Naive thymus-derived CD4-positive, alpha-beta T cell (primary cell): ENCODE results near the gene SPP1. TPM values are rescaled to one million over a fixed set of nuclear protein-coding genes. Genes with fewer than 3 reads are reported as not detected.

Experiments used
- ATAC-seq: fragments of 150-1000 bp; cut with Tn5 transposase; 2 replicates; pipeline ENCODE4 v1.10.0; 2021; ENCODE audit warnings: mild to moderate bottlenecking, moderate library complexity
- CTCF ChIA-PET: fragments of 350-600 bp; sonication (Branson Sonifier 250); formaldehyde crosslinking; loops from one replicate; lab custom pipeline; 2021; ENCODE audit warnings: antibody characterized with exemption; lab: Charles Lee
- POLR2A ChIA-PET: fragments of 350-600 bp; sonication (Branson Sonifier 250); formaldehyde crosslinking; loops from one replicate; lab custom pipeline; 2021; ENCODE audit warnings: antibody characterized with exemption, inconsistent platforms; lab: Charles Lee
- DNase-seq, 9 donors: peaks; one replicate each; pipeline versions ENCODE4 v3.0.0 to v3.0.0-alpha.2; 2020 to 2022; ENCODE audit warnings: mixed read lengths in 1 of 9
- H3K27ac ChIP-seq: one replicate; pipeline ENCODE4 v1.7.0; 2013; ENCODE audit warnings: mild to moderate bottlenecking, low read depth, low read length, moderate library complexity
- H3K27me3 ChIP-seq, 2 donors: one replicate each; pipeline ENCODE4 v1.7.0; 2013; ENCODE audit warnings: low read length in 2 of 2, mild to moderate bottlenecking in 2 of 2, moderate library complexity in 2 of 2; ENCODE audit not compliant: control insufficient read depth in 2 of 2, insufficient read depth in 2 of 2
- H3K36me3 ChIP-seq, 3 experiments: 1 replicate in 2 of 3; 2 replicates in 1 of 3; pipeline ENCODE4 v1.7.0; 2013; ENCODE audit warnings: low read length in 3 of 3, mild to moderate bottlenecking in 3 of 3, moderate library complexity in 1 of 3; ENCODE audit not compliant: insufficient read depth in 3 of 3, control insufficient read depth in 2 of 3
- H3K4me1 ChIP-seq, 2 donors: one replicate each; pipeline ENCODE4 v1.7.0; 2013; ENCODE audit warnings: low read length in 2 of 2, mild to moderate bottlenecking in 2 of 2, moderate library complexity in 1 of 2; ENCODE audit not compliant: control insufficient read depth in 2 of 2, insufficient read depth in 2 of 2
- H3K4me3 ChIP-seq: 2 replicates; pipeline ENCODE4 v1.7.0; 2013; ENCODE audit warnings: mild to moderate bottlenecking, low read length
- H3K9me3 ChIP-seq, 3 experiments: 1 replicate in 2 of 3; 2 replicates in 1 of 3; pipeline ENCODE4 v1.7.0; 2013; ENCODE audit warnings: low read length in 3 of 3; ENCODE audit not compliant: control insufficient read depth in 2 of 3
- H3K27ac Mint-ChIP-seq, 9 donors: one replicate each; pipeline ENCODE4 v1.8.0; 2020 to 2022; ENCODE audit warnings: mixed read lengths in 9 of 9, mild to moderate bottlenecking in 8 of 9, moderate library complexity in 5 of 9, inconsistent platforms in 2 of 9
- H3K27me3 Mint-ChIP-seq, 5 donors: one replicate each; pipeline ENCODE4 v1.8.0; 2021 to 2022; ENCODE audit warnings: mixed read lengths in 5 of 5, mild to moderate bottlenecking in 1 of 5
- H3K36me3 Mint-ChIP-seq, 5 donors: one replicate each; pipeline ENCODE4 v1.8.0; 2020 to 2022; ENCODE audit warnings: mixed read lengths in 5 of 5, mild to moderate bottlenecking in 3 of 5, inconsistent platforms in 1 of 5
- H3K4me1 Mint-ChIP-seq, 7 donors: one replicate each; pipeline ENCODE4 v1.8.0; 2020 to 2022; ENCODE audit warnings: mixed read lengths in 7 of 7, mild to moderate bottlenecking in 3 of 7, inconsistent platforms in 1 of 7
- H3K4me3 Mint-ChIP-seq, 10 donors: one replicate each; pipeline ENCODE4 v1.8.0; 2020 to 2022; ENCODE audit warnings: mild to moderate bottlenecking in 10 of 10, mixed read lengths in 10 of 10, moderate library complexity in 6 of 10, inconsistent platforms in 2 of 10
- H3K9me3 Mint-ChIP-seq, 11 donors: one replicate each; pipeline ENCODE4 v1.8.0; 2020 to 2022; ENCODE audit warnings: mixed read lengths in 11 of 11, mild to moderate bottlenecking in 4 of 11, inconsistent platforms in 1 of 11, moderate library complexity in 1 of 11
- intact Hi-C, 2 donors: fragments of 100-400 bp; cut with micrococcal nuclease; formaldehyde crosslinking; loops; one replicate each; pipeline ENCODE4 v1.15.1; 2023
- polyA plus RNA-seq, 2 donors: library from polyadenylated mRNA; unstranded; fragments of 300-500 nt; fragmentation: Illumina TruSeq; gene quantifications; one replicate each; pipeline ENCODE4 v1.2.3, GENCODE V29; 2021
- total RNA-seq, 6 experiments: library from RNA in 5 of 6; stranded (reverse) in 5 of 6; gene quantifications; 1 replicate in 5 of 6; 2 replicates in 1 of 6; pipeline ENCODE4 v1.2.3 and lab custom pipeline; 2021 to 2026

SPP1 gene
- total and polyA plus RNA-seq, 7 experiments from 2014 or later, result 1.6 to 28.5 (median 21.6) TPM; not detected in 4

- DNase-seq (no peak), ATAC-seq (no peak)
- no peak overlapping the region for H3K4me3 Mint-ChIP-seq
- H3K27ac Mint-ChIP-seq, result no peak overlapping the region
- H3K27ac ChIP-seq, result no peak overlapping the region
- no peaks in the 10 kb centered on the region for H3K27me3 ChIP-seq
- H3K9me3 Mint-ChIP-seq, result peaks cover 0 to 3% (median 0%) of the 10 kb centered on the region in 11 donors
- peaks cover 0 to 19% (median 3%) of the 10 kb centered on the region in 5 donors for H3K27me3 Mint-ChIP-seq
- H3K4me3 ChIP-seq, result no peak overlapping the region
- POLR2A ChIA-PET, result no interaction called here
- no peaks in the 10 kb centered on the region for H3K36me3 ChIP-seq
- H3K36me3 Mint-ChIP-seq, result no peaks in the 10 kb centered on the region
- no peaks in the 10 kb centered on the region for H3K4me1 ChIP-seq
- CTCF ChIA-PET, result no interaction called here
- H3K9me3 ChIP-seq, result no peaks in the 10 kb centered on the region
- H3K4me1 Mint-ChIP-seq, result no peaks in the 10 kb centered on the region
- intact Hi-C loops, result no loop called here
Measured at GRCh38 chr4:87962398-87963146, 12.9 kb upstream of the SPP1 start.

GRCh38 chr4:87965501-87965975 is 10.0 kb upstream of the SPP1 start:
- H3K9me3 Mint-ChIP-seq, result no peaks in the 10 kb centered on the region
- Histone ChIP-seq H3K9me3 (no peaks in the 10 kb centered on the region), H3K27ac (no peak overlapping the region), H3K4me1 (no peaks in the 10 kb centered on the region), H3K4me3 (no peak overlapping the region), H3K27me3 (no peaks in the 10 kb centered on the region), H3K36me3 (no peaks in the 10 kb centered on the region)
- H3K4me3 Mint-ChIP-seq, result no peak overlapping the region
- intact Hi-C loops, result no loop called here
- no peaks in the 10 kb centered on the region for H3K36me3 Mint-ChIP-seq
- CTCF ChIA-PET, result no interaction called here
- POLR2A ChIA-PET, result no interaction called here
- H3K27ac Mint-ChIP-seq, result no peak overlapping the region
- ATAC-seq (no peak), DNase-seq (no peak)
- no peaks in the 10 kb centered on the region for H3K4me1 Mint-ChIP-seq
- H3K27me3 Mint-ChIP-seq, result peaks cover 15 to 34% (median 23%) of the 10 kb centered on the region in 5 donors

GRCh38 chr4:87966095-87966496 is 9.4 kb upstream of the SPP1 start:
- Histone ChIP-seq H3K9me3 (no peaks in the 10 kb centered on the region), H3K27ac (no peak overlapping the region), H3K4me3 (no peak overlapping the region), H3K36me3 (no peaks in the 10 kb centered on the region), H3K27me3 (no peaks in the 10 kb centered on the region), H3K4me1 (no peaks in the 10 kb centered on the region)
- intact Hi-C loops, result no loop called here
- H3K27me3 Mint-ChIP-seq, result peaks cover 17 to 36% (median 24%) of the 10 kb centered on the region in 5 donors
- no peaks in the 10 kb centered on the region for H3K36me3 Mint-ChIP-seq
- no peak for ATAC-seq
- no peak for DNase-seq
- no peaks in the 10 kb centered on the region for H3K4me1 Mint-ChIP-seq
- H3K9me3 Mint-ChIP-seq, result no peaks in the 10 kb centered on the region
- ChIA-PET POLR2A (no interaction called here), CTCF (no interaction called here)
- H3K4me3 Mint-ChIP-seq, result no peak overlapping the region
- H3K27ac Mint-ChIP-seq, result no peak overlapping the region

GRCh38 chr4:87967193-87967592 is 8.3 kb upstream of the SPP1 start:
- H3K27me3 ChIP-seq, result no peaks in the 10 kb centered on the region
- Mint-ChIP-seq H3K36me3 (no peaks in the 10 kb centered on the region), H3K27me3 (peaks cover 25 to 44% (median 33%) of the 10 kb centered on the region in 5 donors), H3K4me3 (no peak overlapping the region), H3K4me1 (no peaks in the 10 kb centered on the region), H3K27ac (no peak overlapping the region), H3K9me3 (no peaks in the 10 kb centered on the region)
- no peak overlapping the region for H3K27ac ChIP-seq
- H3K9me3 ChIP-seq, result no peaks in the 10 kb centered on the region
- ChIA-PET CTCF (no interaction called here), POLR2A (no interaction called here)
- DNase-seq (no peak), ATAC-seq (no peak)
- H3K4me1 ChIP-seq, result no peaks in the 10 kb centered on the region
- H3K4me3 ChIP-seq, result no peak overlapping the region
- H3K36me3 ChIP-seq, result no peaks in the 10 kb centered on the region
- intact Hi-C loops, result no loop called here

GRCh38 chr4:87970121-87970520 is 5.4 kb upstream of the SPP1 start:
- intact Hi-C loops, result loop anchor here in 1 of 2 donors (5.0 kb wide), 1 partner anchor 242 kb away; no protein-coding TSS in a partner anchor
- Mint-ChIP-seq H3K36me3 (no peaks in the 10 kb centered on the region), H3K4me3 (no peak overlapping the region), H3K27ac (no peak overlapping the region), H3K27me3 (peaks cover 47 to 56% (median 52%) of the 10 kb centered on the region in 5 donors), H3K9me3 (no peaks in the 10 kb centered on the region), H3K4me1 (peaks cover 0 to 7% (median under 1%) of the 10 kb centered on the region in 7 donors)
- peaks cover 0 to 2% of the 10 kb centered on the region in 2 donors for H3K27me3 ChIP-seq
- no peaks in the 10 kb centered on the region for H3K4me1 ChIP-seq
- ATAC-seq (no peak), DNase-seq (no peak)
- ChIA-PET CTCF (no interaction called here), POLR2A (no interaction called here)
- no peaks in the 10 kb centered on the region for H3K36me3 ChIP-seq
- no peaks in the 10 kb centered on the region for H3K9me3 ChIP-seq
- H3K4me3 ChIP-seq, result no peak overlapping the region
- H3K27ac ChIP-seq, result no peak overlapping the region

GRCh38 chr4:87971866-87972265 is 3.6 kb upstream of the SPP1 start:
- ATAC-seq, result no peak
- intact Hi-C loops, result loop anchor here (2.0 to 5.0 kb wide), 3 partner anchors 240 to 293 kb away; no protein-coding TSS in a partner anchor
- Mint-ChIP-seq H3K4me1 (peaks cover 0 to 14% (median 6%) of the 10 kb centered on the region in 7 donors), H3K36me3 (no peaks in the 10 kb centered on the region), H3K9me3 (no peaks in the 10 kb centered on the region), H3K27ac (no peak overlapping the region), H3K27me3 (peaks cover 51 to 65% (median 55%) of the 10 kb centered on the region in 5 donors), H3K4me3 (no peak overlapping the region)
- H3K27ac ChIP-seq, result no peak overlapping the region
- no peaks in the 10 kb centered on the region for H3K9me3 ChIP-seq
- H3K36me3 ChIP-seq, result no peaks in the 10 kb centered on the region
- H3K27me3 ChIP-seq, result peaks cover 0 to 2% of the 10 kb centered on the region in 2 donors
- DNase-seq, result no peak
- POLR2A ChIA-PET, result no interaction called here
- CTCF ChIA-PET, result no interaction called here
- H3K4me1 ChIP-seq, result peaks cover 5 to 7% of the 10 kb centered on the region in 2 donors
- H3K4me3 ChIP-seq, result no peak overlapping the region
